HepG2 (cell line): ENCODE data around the gene ECPAS. TPM values are rescaled to one million over a fixed set of nuclear protein-coding genes. Genes with fewer than 3 reads are reported as not detected.

Experiments
- AGO1 ChIP-seq: fragments of 200-400 bp; formaldehyde crosslinking; IDR thresholded peaks from 2 replicates; pipeline ENCODE4 v1.6.1; 2017; ENCODE audit warnings: mild to moderate bottlenecking, low read depth, low read length, moderate library complexity; ENCODE audit not compliant: poor library complexity, severe bottlenecking
- CEBPG ChIP-seq: IDR thresholded peaks from 2 replicates; pipeline ENCODE4 v1.6.1; 2016
- ETV6 ChIP-seq: sonication (generic); formaldehyde crosslinking; conservative IDR thresholded peaks from 2 replicates; pipeline ENCODE4 v1.4.0; 2020; ENCODE audit warnings: missing genetic modification reagents
- HDAC6 ChIP-seq: fragments of 200-600 bp; sonication (generic); IDR thresholded peaks from 2 replicates; pipeline ENCODE4 v1.7.0; 2017; ENCODE audit warnings: mild to moderate bottlenecking, antibody characterized with exemption, low read length, low read depth
- NCOA1 ChIP-seq: sonication (generic); formaldehyde crosslinking; IDR thresholded peaks from 2 replicates; pipeline ENCODE4 v1.9.0; 2021; ENCODE audit warnings: missing genetic modification reagents
- NR1H2 ChIP-seq: sonication (generic); formaldehyde crosslinking; IDR thresholded peaks from 2 replicates; pipeline ENCODE4 v1.8.1; 2022; ENCODE audit warnings: low read depth, missing genetic modification reagents, borderline replicate concordance
- PITX1 ChIP-seq: sonication (generic); formaldehyde crosslinking; IDR thresholded peaks from 2 replicates; pipeline ENCODE4 v1.5.1; 2020; ENCODE audit warnings: mild to moderate bottlenecking, missing genetic modification reagents
- RNF2 ChIP-seq: fragments of 450-650 bp; conservative IDR thresholded peaks from 2 replicates; pipeline ENCODE4 v1.6.1; 2016; ENCODE audit warnings: low read depth
- SOX13 ChIP-seq, 3 experiments: fragments of 450-650 bp in 1 of 3; sonication (generic) in 1 of 3; formaldehyde crosslinking in 1 of 3; IDR thresholded peaks in 2 of 3; conservative IDR thresholded peaks in 1 of 3; 2 replicates each; pipeline versions ENCODE4 v1.5.0 to v1.6.1; 2016 to 2020; ENCODE audit warnings: antibody characterized with exemption in 1 of 3, mild to moderate bottlenecking in 1 of 3, missing compliant biosample characterization in 1 of 3, missing genetic modification reagents in 1 of 3, moderate library complexity in 1 of 3
- TEAD3 ChIP-seq: optimal IDR thresholded peaks from 2 replicates; pipeline ENCODE3; 2016; ENCODE audit warnings: borderline replicate concordance
- TMF1 ChIP-seq: sonication (generic); formaldehyde crosslinking; IDR thresholded peaks from 2 replicates; pipeline ENCODE4 v1.8.1; 2022; ENCODE audit warnings: low read depth, missing genetic modification reagents
- TOPORS ChIP-seq: sonication (generic); formaldehyde crosslinking; IDR thresholded peaks from 2 replicates; pipeline ENCODE4 v1.8.0; 2023; ENCODE audit warnings: mild to moderate bottlenecking, missing genetic modification reagents
- ZC3H4 ChIP-seq: sonication (generic); formaldehyde crosslinking; IDR thresholded peaks from 2 replicates; pipeline ENCODE4 v1.4.0; 2020; ENCODE audit warnings: missing genetic modification reagents, borderline replicate concordance
- ZNF530 ChIP-seq: sonication (generic); formaldehyde crosslinking; IDR thresholded peaks from 2 replicates; pipeline ENCODE4 v1.5.0; 2020; ENCODE audit warnings: low read depth, mild to moderate bottlenecking, missing genetic modification reagents
- ZNF556 ChIP-seq: sonication (generic); formaldehyde crosslinking; IDR thresholded peaks from 2 replicates; pipeline ENCODE4 v1.4.0; 2020; ENCODE audit warnings: mild to moderate bottlenecking, missing genetic modification reagents, borderline replicate concordance
- ZNF567 ChIP-seq: sonication (generic); formaldehyde crosslinking; IDR thresholded peaks from 2 replicates; pipeline ENCODE4 v1.8.1; 2023; ENCODE audit warnings: mild to moderate bottlenecking, missing genetic modification reagents, borderline replicate concordance
- ZNF629 ChIP-seq: sonication (generic); formaldehyde crosslinking; conservative IDR thresholded peaks from 2 replicates; pipeline ENCODE4 v1.5.0; 2020; ENCODE audit warnings: missing genetic modification reagents
- ZNF75D ChIP-seq: sonication (generic); formaldehyde crosslinking; IDR thresholded peaks from 2 replicates; pipeline ENCODE4 v1.8.1; 2023; ENCODE audit warnings: missing genetic modification reagents, mild to moderate bottlenecking, borderline replicate concordance
- ZNF782 ChIP-seq: sonication (generic); formaldehyde crosslinking; IDR thresholded peaks from 2 replicates; pipeline ENCODE4 v1.4.0; 2020; ENCODE audit warnings: missing genetic modification reagents, mild to moderate bottlenecking, borderline replicate concordance
- ZNF891 ChIP-seq: sonication (generic); formaldehyde crosslinking; IDR thresholded peaks from 2 replicates; pipeline ENCODE4 v1.5.0; 2020; ENCODE audit warnings: mild to moderate bottlenecking, missing genetic modification reagents
- ZSCAN22 ChIP-seq: sonication (generic); formaldehyde crosslinking; IDR thresholded peaks from 2 replicates; pipeline ENCODE4 v1.4.0; 2020; ENCODE audit warnings: mild to moderate bottlenecking, missing genetic modification reagents
- polyA plus RNA-seq, 8 experiments: library from polyadenylated mRNA; depleted of rRNA in 3 of 8; stranded (reverse) in 7 of 8; unstranded in 1 of 8; fragments of >200 nt; fragmentation: Illumina TruSeq in 4 of 8; extraction: Trizol in 4 of 8; gene quantifications; 2 replicates each; pipeline versions ENCODE4 v1.2.1 to v1.2.3, GENCODE V29; 2011 to 2016; ENCODE audit warnings: low read depth in 4 of 8, missing spikeins in 1 of 8, mixed read lengths in 1 of 8; ENCODE audit not compliant: insufficient read depth in 1 of 8
- total RNA-seq, 5 experiments: library from RNA; depleted of rRNA; stranded (reverse); fragments of >200 nt; fragmentation: Illumina TruSeq; extraction: Trizol; gene quantifications; 2 replicates each; pipeline ENCODE4 v1.2.3, GENCODE V29; 2016; ENCODE audit warnings: low read depth in 1 of 5
- TF ChIP-seq, protein P1 (sequence below): sonication (generic); formaldehyde crosslinking; IDR thresholded peaks from 2 replicates; pipeline ENCODE4 v1.9.0; 2021; ENCODE audit warnings: mild to moderate bottlenecking, missing genetic modification reagents
- TF ChIP-seq, protein P2 (sequence below): IDR thresholded peaks from 2 replicates; pipeline ENCODE4 v1.6.1; 2016; ENCODE audit warnings: mild to moderate bottlenecking

The ECPAS gene
- total and polyA plus RNA-seq, 2 of the 13 experiments (the other 11 are each of a cell fraction or from before 2014, with no cell fraction given) = 35.3 to 58.0 TPM

DNA sequence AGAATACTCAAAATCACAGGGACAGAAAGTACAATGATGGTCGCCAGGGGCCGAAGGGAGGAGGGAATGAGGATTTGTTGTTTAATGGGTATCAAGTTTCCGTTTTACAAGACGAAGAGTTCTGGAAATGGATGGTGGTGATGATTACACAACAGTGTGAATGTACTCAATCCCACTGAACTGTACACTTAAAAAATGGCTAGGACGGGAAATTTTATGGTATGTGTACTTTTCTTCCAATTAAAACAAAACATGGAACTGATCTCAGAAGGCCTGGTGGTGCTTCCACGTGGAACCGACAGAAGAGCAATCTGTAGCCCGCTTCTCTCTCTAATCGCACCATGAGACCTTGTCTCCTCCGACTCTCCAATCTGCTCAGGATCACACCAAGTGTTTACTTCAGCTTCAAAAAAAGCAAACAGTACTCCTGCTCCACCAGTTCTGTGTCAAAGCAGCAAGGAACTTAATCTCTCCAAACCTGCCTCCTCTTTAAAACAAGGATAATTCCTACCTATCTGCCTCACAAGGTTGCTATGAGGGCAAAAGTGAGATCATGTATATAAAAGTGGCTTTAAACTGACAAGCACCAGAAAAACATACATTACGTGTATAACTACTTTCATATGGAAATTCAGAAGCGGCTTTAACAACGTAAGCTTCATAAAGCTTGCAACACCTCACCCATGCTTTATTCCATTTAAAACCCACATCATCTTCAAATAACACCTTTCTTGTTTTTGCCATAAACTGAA, 2.1 kb downstream of the ECPAS start (continued):
- TF ChIP-seq ZNF891 (CRISPR knock-in tag) = no peak
- no peak for TF ChIP-seq ZNF629 (CRISPR knock-in tag)
- TF ChIP-seq ZNF530 (CRISPR knock-in tag) = no peak
- TF ChIP-seq NR1H2 (CRISPR knock-in tag) = no peak
- TF ChIP-seq, protein P1, sequence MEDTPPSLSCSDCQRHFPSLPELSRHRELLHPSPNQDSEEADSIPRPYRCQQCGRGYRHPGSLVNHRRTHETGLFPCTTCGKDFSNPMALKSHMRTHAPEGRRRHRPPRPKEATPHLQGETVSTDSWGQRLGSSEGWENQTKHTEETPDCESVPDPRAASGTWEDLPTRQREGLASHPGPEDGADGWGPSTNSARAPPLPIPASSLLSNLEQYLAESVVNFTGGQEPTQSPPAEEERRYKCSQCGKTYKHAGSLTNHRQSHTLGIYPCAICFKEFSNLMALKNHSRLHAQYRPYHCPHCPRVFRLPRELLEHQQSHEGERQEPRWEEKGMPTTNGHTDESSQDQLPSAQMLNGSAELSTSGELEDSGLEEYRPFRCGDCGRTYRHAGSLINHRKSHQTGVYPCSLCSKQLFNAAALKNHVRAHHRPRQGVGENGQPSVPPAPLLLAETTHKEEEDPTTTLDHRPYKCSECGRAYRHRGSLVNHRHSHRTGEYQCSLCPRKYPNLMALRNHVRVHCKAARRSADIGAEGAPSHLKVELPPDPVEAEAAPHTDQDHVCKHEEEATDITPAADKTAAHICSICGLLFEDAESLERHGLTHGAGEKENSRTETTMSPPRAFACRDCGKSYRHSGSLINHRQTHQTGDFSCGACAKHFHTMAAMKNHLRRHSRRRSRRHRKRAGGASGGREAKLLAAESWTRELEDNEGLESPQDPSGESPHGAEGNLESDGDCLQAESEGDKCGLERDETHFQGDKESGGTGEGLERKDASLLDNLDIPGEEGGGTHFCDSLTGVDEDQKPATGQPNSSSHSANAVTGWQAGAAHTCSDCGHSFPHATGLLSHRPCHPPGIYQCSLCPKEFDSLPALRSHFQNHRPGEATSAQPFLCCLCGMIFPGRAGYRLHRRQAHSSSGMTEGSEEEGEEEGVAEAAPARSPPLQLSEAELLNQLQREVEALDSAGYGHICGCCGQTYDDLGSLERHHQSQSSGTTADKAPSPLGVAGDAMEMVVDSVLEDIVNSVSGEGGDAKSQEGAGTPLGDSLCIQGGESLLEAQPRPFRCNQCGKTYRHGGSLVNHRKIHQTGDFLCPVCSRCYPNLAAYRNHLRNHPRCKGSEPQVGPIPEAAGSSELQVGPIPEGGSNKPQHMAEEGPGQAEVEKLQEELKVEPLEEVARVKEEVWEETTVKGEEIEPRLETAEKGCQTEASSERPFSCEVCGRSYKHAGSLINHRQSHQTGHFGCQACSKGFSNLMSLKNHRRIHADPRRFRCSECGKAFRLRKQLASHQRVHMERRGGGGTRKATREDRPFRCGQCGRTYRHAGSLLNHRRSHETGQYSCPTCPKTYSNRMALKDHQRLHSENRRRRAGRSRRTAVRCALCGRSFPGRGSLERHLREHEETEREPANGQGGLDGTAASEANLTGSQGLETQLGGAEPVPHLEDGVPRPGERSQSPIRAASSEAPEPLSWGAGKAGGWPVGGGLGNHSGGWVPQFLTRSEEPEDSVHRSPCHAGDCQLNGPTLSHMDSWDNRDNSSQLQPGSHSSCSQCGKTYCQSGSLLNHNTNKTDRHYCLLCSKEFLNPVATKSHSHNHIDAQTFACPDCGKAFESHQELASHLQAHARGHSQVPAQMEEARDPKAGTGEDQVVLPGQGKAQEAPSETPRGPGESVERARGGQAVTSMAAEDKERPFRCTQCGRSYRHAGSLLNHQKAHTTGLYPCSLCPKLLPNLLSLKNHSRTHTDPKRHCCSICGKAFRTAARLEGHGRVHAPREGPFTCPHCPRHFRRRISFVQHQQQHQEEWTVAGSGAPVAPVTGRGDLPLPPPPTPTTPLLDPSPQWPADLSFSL = no peak
- TF ChIP-seq PITX1 (CRISPR knock-in tag) = no peak
- peak; percentile 81 for TF ChIP-seq CEBPG (CRISPR knock-in tag)
- TF ChIP-seq, protein P2, sequence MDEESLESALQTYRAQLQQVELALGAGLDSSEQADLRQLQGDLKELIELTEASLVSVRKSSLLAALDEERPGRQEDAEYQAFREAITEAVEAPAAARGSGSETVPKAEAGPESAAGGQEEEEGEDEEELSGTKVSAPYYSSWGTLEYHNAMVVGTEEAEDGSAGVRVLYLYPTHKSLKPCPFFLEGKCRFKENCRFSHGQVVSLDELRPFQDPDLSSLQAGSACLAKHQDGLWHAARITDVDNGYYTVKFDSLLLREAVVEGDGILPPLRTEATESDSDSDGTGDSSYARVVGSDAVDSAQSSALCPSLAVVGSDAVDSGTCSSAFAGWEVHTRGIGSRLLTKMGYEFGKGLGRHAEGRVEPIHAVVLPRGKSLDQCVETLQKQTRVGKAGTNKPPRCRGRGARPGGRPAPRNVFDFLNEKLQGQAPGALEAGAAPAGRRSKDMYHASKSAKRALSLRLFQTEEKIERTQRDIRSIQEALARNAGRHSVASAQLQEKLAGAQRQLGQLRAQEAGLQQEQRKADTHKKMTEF (CRISPR knock-in tag) = 0 out of 2 replicates have a peak, but pooled peaks have one; percentile 12
- no peak for TF ChIP-seq TOPORS (CRISPR knock-in tag)
- TF ChIP-seq ZNF556 (CRISPR knock-in tag) = no peak
- 0 out of 2 replicates have a peak, but pooled peaks have one; percentile 17 for TF ChIP-seq NCOA1
- peak; percentile 34 for TF ChIP-seq TEAD3
- 0 out of 2 replicates have a peak, but pooled peaks have one; percentile 44 for TF ChIP-seq TMF1 (CRISPR knock-in tag)
- TF ChIP-seq AGO1 = no peak
- no peak for TF ChIP-seq HDAC6
- no peak for TF ChIP-seq ZC3H4 (CRISPR knock-in tag)
- TF ChIP-seq RNF2 = no peak
- TF ChIP-seq ETV6 (CRISPR knock-in tag) = no peak
- no peak for TF ChIP-seq ZNF75D (CRISPR knock-in tag)
- no peak for TF ChIP-seq ZSCAN22 (CRISPR knock-in tag)
- no peak for TF ChIP-seq ZNF567 (CRISPR knock-in tag)
- no peak for TF ChIP-seq ZNF782 (CRISPR knock-in tag)
- no peak for TF ChIP-seq SOX13 (IDR thresholded peaks at IDR 0.05)
- peak in 1 of 2 experiments; percentile 17; a peak in 1 of 4 replicates for TF ChIP-seq SOX13 (CRISPR knock-in tag; conservative IDR thresholded peaks at IDR 0.05 in 1 of 2, IDR thresholded peaks at IDR 0.05 in 1 of 2)
